ENCODE results near the gene C11orf91. TPM values are rescaled to one million over a fixed set of nuclear protein-coding genes. Genes with fewer than 3 reads are reported as not detected.

Gene C11orf91
- total and polyA plus RNA-seq, 2 of the 8 experiments (the other 6 are each of a cell fraction or from before 2014, with no cell fraction given) = not detected

DNA sequence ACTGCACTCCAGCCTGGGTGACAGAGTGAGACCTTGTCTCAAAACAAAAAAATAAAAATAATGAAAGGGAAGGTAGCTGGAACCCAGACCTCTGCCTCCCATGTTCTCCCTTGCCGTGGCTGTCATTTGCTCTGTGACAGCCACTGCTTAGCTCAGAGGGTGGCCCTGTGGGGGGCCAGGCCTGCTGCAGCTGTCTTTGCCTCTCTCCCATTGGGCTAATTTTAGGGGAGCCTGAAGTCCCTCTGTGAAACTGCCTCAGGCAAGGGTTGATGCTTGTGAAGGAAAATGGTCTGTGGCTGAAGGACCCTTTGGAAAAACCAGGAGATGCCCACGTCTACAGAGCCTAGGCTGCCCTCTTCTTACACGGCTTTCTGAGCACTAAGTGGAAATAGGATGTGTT is 42.9 kb downstream of the C11orf91 start:
- Histone ChIP-seq H4K91ac (replicated peaks; ENCODE audit: insufficient read length, low read length) (no peak overlapping the region), H3K9ac (replicated peaks in 1 of 4; ENCODE audit: extremely low read depth in 1 of 4, low read depth in 3 of 4, low read length in 3 of 4) (no peak overlapping the region), H3K36me3 (ENCODE audit: control insufficient read depth in 2 of 4, insufficient read depth in 4 of 4, low read length in 3 of 4) (no peaks in the 10 kb centered on the region; a peak in 1 of 8 replicates), H3K79me2 (ENCODE audit: control insufficient read depth in 1 of 2, insufficient read depth in 2 of 2, low read length in 2 of 2) (no peaks in the 10 kb centered on the region), H2AFZ (ENCODE audit: low read length) (no peak overlapping the region), H2BK12ac (ENCODE audit: low read depth, low read length) (no peak overlapping the region), H3K14ac (ENCODE audit: insufficient read length) (no peak overlapping the region), H3K79me1 (ENCODE audit: low read depth, low read length) (no peaks in the 10 kb centered on the region), H2BK5ac (ENCODE audit: low read depth, low read length) (no peak overlapping the region), H2BK120ac (replicated peaks; ENCODE audit: low read depth, low read length) (no peak overlapping the region), H3K23ac (ENCODE audit: insufficient read length) (no peak overlapping the region), H3K27me3 (replicated peaks in 1 of 4; ENCODE audit: control insufficient read depth in 3 of 4, extremely low read depth in 1 of 4, insufficient read depth in 3 of 4, low read length in 3 of 4) (no peaks in the 10 kb centered on the region), H3K27ac (ENCODE audit: low read depth, low read length) (no peak overlapping the region), H3K56ac (replicated peaks; ENCODE audit: insufficient read length, low read depth, low read length) (no peak overlapping the region), H2BK15ac (ENCODE audit: low read length) (no peak overlapping the region), H3K4ac (replicated peaks; ENCODE audit: insufficient read length, low read depth, low read length) (no peak overlapping the region), H3K9me3 (ENCODE audit: insufficient read depth in 2 of 2, low read depth in 1 of 2, low read length in 1 of 2) (no peaks in the 10 kb centered on the region), H3K4me2 (ENCODE audit: insufficient read depth in 1 of 2, low read depth in 2 of 2, low read length in 2 of 2) (no peak overlapping the region), H3K23me2 (ENCODE audit: low read depth, low read length) (no peaks in the 10 kb centered on the region), H4K8ac (ENCODE audit: extremely low read depth, insufficient read depth, low read length) (no peak overlapping the region), H3K4me3 (ENCODE audit: extremely low read depth in 1 of 4, insufficient read depth in 2 of 4, low read depth in 3 of 4, low read length in 4 of 4) (no peak overlapping the region), H4K5ac (ENCODE audit: insufficient read length, low read depth, low read length) (no peak overlapping the region), H3K18ac (ENCODE audit: extremely low read depth, low read length) (no peak overlapping the region), H3K4me1 (replicated peaks in 1 of 4; ENCODE audit: control insufficient read depth in 3 of 4, insufficient read depth in 4 of 4, low read length in 3 of 4) (no peaks in the 10 kb centered on the region; a peak in 2 of 7 replicates), H2BK20ac (ENCODE audit: low read length) (no peak overlapping the region), H4K20me1 (replicated peaks in 1 of 2; ENCODE audit: control insufficient read depth in 1 of 2, insufficient read depth in 2 of 2, low read length in 2 of 2) (no peaks in the 10 kb centered on the region), H2AK5ac (ENCODE audit: low read depth, low read length) (no peak overlapping the region)
- CTCF ChIA-PET (ENCODE audit: partially characterized antibody) = interaction anchor here (0.8 to 2.0 kb wide), 4 partner anchors 9 to 115 kb away, joined by 3 to 8 read pairs (median 3); no protein-coding TSS in a partner anchor
- POLR2A ChIA-PET (ENCODE audit: partially characterized antibody) = no interaction called here
- DNase-seq (ENCODE audit: low read depth in 1 of 2, low spot score in 2 of 2) (no peak), FAIRE-seq (no peak)
- TF ChIP-seq JUN (IDR thresholded peaks at IDR 0.05; ENCODE audit: low read depth, low read length) (no peak), TCF12 (IDR thresholded peaks at IDR 0.05; ENCODE audit: low read depth, low read length) (no peak), SIRT6 (IDR thresholded peaks at IDR 0.05; ENCODE audit: low read length) (no peak)
- WGBS, 2 experiments (ENCODE audit: extremely low coverage in 1 of 2, insufficient coverage in 1 of 2, insufficient read length in 1 of 2, insufficient replicate concordance in 2 of 2, low coverage in 1 of 2, low lambda C conversion rate in 2 of 2, missing lambda C conversion rate in 1 of 2) = 79% methylated on average over 3 of the region's 3 CpGs; no CpG with 5 or more reads in 1 of the 2 experiments

Measured in H1 (cell line).